Smooth muscle cell (in vitro differentiated cells): Measurements from ENCODE around the gene NCOR2. TPM values are rescaled to one million over a fixed set of nuclear protein-coding genes. Genes with fewer than 3 reads are reported as not detected.

Experiments
- DNase-seq: peaks from one replicate; lab custom pipeline; 2025; ENCODE audit not compliant: unreplicated experiment; lab: John Stamatoyannopoulos, UW
- H2AFZ ChIP-seq: fragments of 200-600 bp; sonication (generic); 2 replicates; pipeline ENCODE4 v1.6.0; 2016; ENCODE audit warnings: antibody characterized with exemption, low read depth, mild to moderate bottlenecking
- H3F3A ChIP-seq: fragments of 200-600 bp; sonication (generic); 2 replicates; pipeline ENCODE4 v1.6.0; 2017; ENCODE audit warnings: antibody characterized with exemption, low read depth
- H3K27ac ChIP-seq: fragments of 200-600 bp; sonication (generic); 2 replicates; pipeline ENCODE4 v1.5.1; 2016; ENCODE audit warnings: low read depth, mild to moderate bottlenecking
- H3K27me3 ChIP-seq: fragments of 200-600 bp; sonication (generic); 2 replicates; pipeline ENCODE4 v1.6.1; 2016; ENCODE audit warnings: low read depth, mild to moderate bottlenecking
- H3K36me3 ChIP-seq: fragments of 200-600 bp; sonication (generic); 2 replicates; pipeline ENCODE4 v1.5.1; 2016; ENCODE audit warnings: low read depth
- H3K4me1 ChIP-seq: fragments of 200-600 bp; sonication (generic); 2 replicates; pipeline ENCODE4 v1.5.1; 2016; ENCODE audit warnings: low read depth
- H3K4me2 ChIP-seq: fragments of 200-600 bp; sonication (generic); 2 replicates; pipeline ENCODE4 v1.6.0; 2016; ENCODE audit warnings: mild to moderate bottlenecking
- H3K4me3 ChIP-seq: fragments of 200-600 bp; sonication (generic); 2 replicates; pipeline ENCODE4 v1.5.1; 2016; ENCODE audit warnings: mild to moderate bottlenecking
- H3K79me2 ChIP-seq: fragments of 200-600 bp; sonication (generic); 2 replicates; pipeline ENCODE4 v1.6.0; 2016; ENCODE audit warnings: low read depth, mild to moderate bottlenecking
- H3K9ac ChIP-seq: fragments of 200-600 bp; sonication (generic); 2 replicates; pipeline ENCODE4 v1.6.0; 2016; ENCODE audit warnings: low read depth
- H3K9me3 ChIP-seq: fragments of 200-600 bp; sonication (generic); replicated peaks from 2 replicates; pipeline ENCODE4 v1.5.1; 2016; ENCODE audit warnings: low read depth
- H4K20me1 ChIP-seq: fragments of 200-600 bp; sonication (generic); 2 replicates; pipeline ENCODE4 v1.6.0; 2016; ENCODE audit warnings: low read depth
- WGBS: methylation state at CpG from one replicate; pipeline ENCODE4 v1.1.7; 2016; ENCODE audit warnings: low lambda C conversion rate; 5-methylcytosine and 5-hydroxymethylcytosine counted together
- polyA plus RNA-seq: library from polyadenylated mRNA; unstranded; fragments of >200 nt; fragmentation: Nextera tagmentation; extraction: Ambion mirVana; gene quantifications from 2 replicates; pipeline ENCODE4 v1.2.1, GENCODE V29; 2016
- total RNA-seq: library from RNA; depleted of rRNA; stranded (reverse); fragments of >200 nt; gene quantifications from 2 replicates; pipeline ENCODE4 v1.2.3, GENCODE V29; 2014
- TF ChIP-seq, protein P1 (sequence below): fragments of 200-600 bp; sonication (generic); IDR thresholded peaks from 2 replicates; pipeline ENCODE4 v1.5.1; 2017; ENCODE audit warnings: borderline replicate concordance, mild to moderate bottlenecking, antibody characterized with exemption; ENCODE audit not compliant: insufficient read depth, poor library complexity, severe bottlenecking

NCOR2 gene
- total and polyA plus RNA-seq, 2 experiments from 2014 or later: 64.1 to 164 TPM

GRCh38 chr12:124548854-124549378 lies 18.5 kb downstream of the NCOR2 start:
- Histone ChIP-seq H3K27ac (peak overlapping the region; percentile 97), H3K4me3 (no peak overlapping the region), H3K4me2 (peak overlapping the region; percentile 73)

GRCh38 chr12:124547626-124548025 lies 19.8 kb downstream of the NCOR2 start:
- Histone ChIP-seq H3K36me3 (no peaks in the 10 kb centered on the region), H3K9me3 (no peaks in the 10 kb centered on the region), H3K27me3 (no peaks in the 10 kb centered on the region), H3K4me2 (no peak overlapping the region), H2AFZ (no peak overlapping the region), H3K79me2 (peaks cover 93% of the 10 kb centered on the region), H4K20me1 (peaks cover 100% of the 10 kb centered on the region), H3K4me1 (peaks cover 49% of the 10 kb centered on the region), H3K9ac (no peak overlapping the region), H3K27ac (peak overlapping the region; percentile 97), H3F3A (peaks cover 28% of the 10 kb centered on the region), H3K4me3 (no peak overlapping the region)
- WGBS: 97% methylated on average over 3 of the region's 3 CpGs
- TF ChIP-seq, protein P1, sequence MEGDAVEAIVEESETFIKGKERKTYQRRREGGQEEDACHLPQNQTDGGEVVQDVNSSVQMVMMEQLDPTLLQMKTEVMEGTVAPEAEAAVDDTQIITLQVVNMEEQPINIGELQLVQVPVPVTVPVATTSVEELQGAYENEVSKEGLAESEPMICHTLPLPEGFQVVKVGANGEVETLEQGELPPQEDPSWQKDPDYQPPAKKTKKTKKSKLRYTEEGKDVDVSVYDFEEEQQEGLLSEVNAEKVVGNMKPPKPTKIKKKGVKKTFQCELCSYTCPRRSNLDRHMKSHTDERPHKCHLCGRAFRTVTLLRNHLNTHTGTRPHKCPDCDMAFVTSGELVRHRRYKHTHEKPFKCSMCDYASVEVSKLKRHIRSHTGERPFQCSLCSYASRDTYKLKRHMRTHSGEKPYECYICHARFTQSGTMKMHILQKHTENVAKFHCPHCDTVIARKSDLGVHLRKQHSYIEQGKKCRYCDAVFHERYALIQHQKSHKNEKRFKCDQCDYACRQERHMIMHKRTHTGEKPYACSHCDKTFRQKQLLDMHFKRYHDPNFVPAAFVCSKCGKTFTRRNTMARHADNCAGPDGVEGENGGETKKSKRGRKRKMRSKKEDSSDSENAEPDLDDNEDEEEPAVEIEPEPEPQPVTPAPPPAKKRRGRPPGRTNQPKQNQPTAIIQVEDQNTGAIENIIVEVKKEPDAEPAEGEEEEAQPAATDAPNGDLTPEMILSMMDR: no peak
- DNase-seq: no peak

More at GRCh38 chr12:124548854-124549378, 18.5 kb downstream of the NCOR2 start:
- no peaks in the 10 kb centered on the region for H3K36me3 ChIP-seq
- DNase-seq: peak; percentile 72
- H3K9me3 ChIP-seq: no peaks in the 10 kb centered on the region
- H3K9ac ChIP-seq: peak overlapping the region; percentile 77
- H4K20me1 ChIP-seq: peaks cover 100% of the 10 kb centered on the region
- 17% methylated on average over 24 of the region's 24 CpGs for WGBS
- TF ChIP-seq, protein P1: no peak
- H3K4me1 ChIP-seq: peaks cover 47% of the 10 kb centered on the region
- H3K27me3 ChIP-seq: no peaks in the 10 kb centered on the region
- H2AFZ ChIP-seq: no peak overlapping the region
- H3F3A ChIP-seq: peaks cover 28% of the 10 kb centered on the region
- peaks cover 93% of the 10 kb centered on the region for H3K79me2 ChIP-seq

DNA sequence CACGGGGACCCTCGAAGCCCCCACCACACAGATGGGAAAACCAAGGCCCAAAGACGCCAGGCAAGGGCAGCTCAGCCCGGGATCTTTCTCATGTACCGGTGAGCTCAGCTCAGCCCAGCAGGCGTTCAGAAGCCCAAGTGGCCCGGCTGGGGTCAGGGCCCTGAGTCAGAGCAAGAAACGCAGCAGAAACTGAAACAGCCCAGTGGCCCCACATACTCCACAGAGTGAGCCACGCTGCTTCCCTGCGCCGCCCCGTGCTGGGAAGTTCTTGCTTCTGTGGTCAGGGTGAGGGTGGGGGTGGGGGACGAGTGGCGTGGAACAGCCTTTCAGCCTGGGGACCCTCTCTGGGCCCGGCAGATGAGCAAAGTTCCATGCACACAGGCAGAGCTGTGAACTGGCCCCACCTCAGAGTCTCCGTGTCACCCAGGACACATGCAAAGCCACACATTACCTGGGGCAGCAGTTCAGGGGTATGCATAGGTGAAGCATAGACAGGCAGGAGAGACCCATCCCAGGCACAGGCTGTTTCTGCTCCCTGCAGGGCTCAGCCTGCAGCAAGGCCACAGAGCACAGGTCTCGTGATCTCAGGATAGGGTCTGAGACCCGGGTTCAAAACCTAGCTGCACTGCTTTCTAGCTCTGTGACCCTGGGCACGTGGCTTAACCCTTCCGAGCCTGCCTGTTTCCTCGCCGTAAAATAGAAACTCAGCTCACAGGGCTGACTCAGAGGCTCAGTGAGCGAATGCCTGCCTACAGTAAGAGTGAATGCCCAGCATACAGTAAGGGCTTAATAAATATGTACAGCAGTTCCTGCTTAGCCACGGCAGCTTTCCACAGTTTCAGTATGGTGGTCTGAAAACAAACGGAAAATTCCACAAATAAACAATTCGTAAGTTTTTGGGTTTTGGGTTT lies 21.6 kb downstream of the NCOR2 start:
- 50% methylated on average over 26 of the region's 26 CpGs for WGBS
- peaks cover 12% of the 10 kb centered on the region for H3F3A ChIP-seq
- H3K36me3 ChIP-seq: no peaks in the 10 kb centered on the region
- peak overlapping the region; percentile 63 for H3K9ac ChIP-seq
- H3K4me2 ChIP-seq: peak overlapping the region; percentile 36
- H3K27ac ChIP-seq: peak overlapping the region; percentile 97
- DNase-seq: peak; percentile 25
- no peak overlapping the region for H3K4me3 ChIP-seq
- H3K79me2 ChIP-seq: peaks cover 82% of the 10 kb centered on the region
- no peaks in the 10 kb centered on the region for H3K9me3 ChIP-seq
- TF ChIP-seq, protein P1: no peak
- H3K4me1 ChIP-seq: peaks cover 43% of the 10 kb centered on the region
- H3K27me3 ChIP-seq: no peaks in the 10 kb centered on the region
- peaks cover 90% of the 10 kb centered on the region for H4K20me1 ChIP-seq
- no peak overlapping the region for H2AFZ ChIP-seq
